IMR-90 (cell line): ENCODE data around the gene NPLOC4. TPM values are rescaled to one million over a fixed set of nuclear protein-coding genes. Genes with fewer than 3 reads are reported as not detected.
A peak's percentile ranks its signal among the peaks of the same experiment; 100 is the strongest.

Experiments used
- ATAC-seq: fragments of 200-7000 bp; cut with Tn5 transposase; 2 replicates; pipeline ENCODE4 v1.9.1; 2020; ENCODE audit warnings: low read depth, mild to moderate bottlenecking, moderate library complexity
- BruUV-seq: library from RNA; stranded (reverse); fragments of 400-500 nt; replicated peaks from 2 replicates; lab custom pipeline; 2021; lab: Mats Ljungman, UMichigan
- CTCF ChIA-PET: fragments of 300-600 bp; formaldehyde crosslinking; extraction: SDS; loops from one replicate; lab custom pipeline; 2021; ENCODE audit warnings: antibody characterized with exemption; lab: Yijun Ruan, JAX
- POLR2A ChIA-PET: fragments of 300-600 bp; sonication (Branson Sonifier 250); formaldehyde crosslinking; loops from one replicate; lab custom pipeline; 2022; ENCODE audit warnings: antibody characterized with exemption; ENCODE audit not compliant: unreplicated experiment; lab: Charles Lee
- DNase-seq: peaks from one replicate; pipeline ENCODE4 v3.0.0; 2013
- H2AFZ ChIP-seq: replicated peaks from 2 replicates; pipeline ENCODE3; 2013; ENCODE audit warnings: low read length, mild to moderate bottlenecking; ENCODE audit not compliant: poor library complexity
- H2AK5ac ChIP-seq: 2 replicates; pipeline ENCODE4 v1.6.1; 2013; ENCODE audit warnings: low read depth, low read length, inconsistent platforms
- H2AK9ac ChIP-seq: replicated peaks from 2 replicates; pipeline ENCODE3; 2013; ENCODE audit warnings: mild to moderate bottlenecking, low read depth, low read length, moderate library complexity; ENCODE audit not compliant: poor library complexity
- H2BK120ac ChIP-seq: 2 replicates; pipeline ENCODE4 v1.6.1; 2013; ENCODE audit warnings: low read depth, low read length, inconsistent platforms
- H2BK15ac ChIP-seq: 3 replicates; pipeline ENCODE4 v1.6.1; 2013; ENCODE audit warnings: low read depth, low read length, inconsistent platforms
- H2BK20ac ChIP-seq: 2 replicates; pipeline ENCODE4 v1.6.1; 2013; ENCODE audit warnings: low read depth, mild to moderate bottlenecking, inconsistent platforms, low read length, moderate library complexity
- H2BK5ac ChIP-seq: 2 replicates; pipeline ENCODE4 v1.6.1; 2013; ENCODE audit warnings: mild to moderate bottlenecking, low read depth, low read length, inconsistent platforms; ENCODE audit not compliant: poor library complexity, severe bottlenecking
- H3K14ac ChIP-seq: replicated peaks from 2 replicates; pipeline ENCODE4 v1.6.1; 2013; ENCODE audit warnings: low read depth, low read length, inconsistent platforms
- H3K18ac ChIP-seq: 2 replicates; pipeline ENCODE4 v1.6.1; 2013; ENCODE audit warnings: low read depth, low read length, control low read depth
- H3K23ac ChIP-seq: 2 replicates; pipeline ENCODE4 v1.6.1; 2013; ENCODE audit warnings: low read depth, low read length, inconsistent platforms
- H3K27ac ChIP-seq: 2 replicates; pipeline ENCODE4 v1.5.1; 2013; ENCODE audit warnings: mild to moderate bottlenecking, control low read depth, low read length; ENCODE audit not compliant: insufficient read depth
- H3K27me3 ChIP-seq: 2 replicates; pipeline ENCODE4 v1.6.1; 2013; ENCODE audit warnings: low read length; ENCODE audit not compliant: control insufficient read depth, insufficient read depth
- H3K36me3 ChIP-seq: 2 replicates; pipeline ENCODE4 v1.6.1; 2013; ENCODE audit warnings: low read length, mixed read lengths; ENCODE audit not compliant: control insufficient read depth, insufficient read depth
- H3K4ac ChIP-seq: 2 replicates; pipeline ENCODE4 v1.6.1; 2013; ENCODE audit warnings: low read depth, low read length, inconsistent platforms
- H3K4me1 ChIP-seq: 2 replicates; pipeline ENCODE4 v1.6.1; 2013; ENCODE audit warnings: low read length, mixed read lengths; ENCODE audit not compliant: control insufficient read depth, insufficient read depth
- H3K4me2 ChIP-seq: 2 replicates; pipeline ENCODE4 v1.6.1; 2013; ENCODE audit warnings: low read depth, mild to moderate bottlenecking, control low read depth, low read length, moderate library complexity
- H3K4me3 ChIP-seq: 2 replicates; pipeline ENCODE4 v1.5.1; 2013; ENCODE audit warnings: low read depth, mild to moderate bottlenecking, control low read depth, low read length, moderate library complexity; ENCODE audit not compliant: insufficient read depth
- H3K56ac ChIP-seq: 2 replicates; pipeline ENCODE4 v1.6.1; 2013; ENCODE audit warnings: low read length, inconsistent platforms; ENCODE audit not compliant: insufficient read depth; ENCODE audit errors: extremely low read depth
- H3K79me1 ChIP-seq, 2 experiments: 2 replicates each; pipeline ENCODE4 v1.6.1; 2013; ENCODE audit warnings: low read length in 2 of 2, inconsistent platforms in 1 of 2, low read depth in 1 of 2
- H3K9ac ChIP-seq: 2 replicates; pipeline ENCODE4 v1.6.1; 2013; ENCODE audit warnings: low read depth, low read length, control low read depth
- H3K9me1 ChIP-seq: 2 replicates; pipeline ENCODE4 v1.6.1; 2013; ENCODE audit warnings: low read length, inconsistent platforms; ENCODE audit not compliant: insufficient read depth
- H3K9me3 ChIP-seq: 2 replicates; pipeline ENCODE4 v1.6.1; 2013; ENCODE audit warnings: low read length; ENCODE audit not compliant: control insufficient read depth, insufficient read depth
- H4K20me1 ChIP-seq: 2 replicates; pipeline ENCODE4 v1.6.1; 2013; ENCODE audit warnings: low read length, inconsistent platforms; ENCODE audit not compliant: insufficient read depth
- H4K5ac ChIP-seq: 2 replicates; pipeline ENCODE4 v1.6.1; 2013; ENCODE audit warnings: mild to moderate bottlenecking, low read depth, low read length, control low read depth
- H4K8ac ChIP-seq, 2 experiments: 2 replicates each; pipeline ENCODE4 v1.6.1; 2013; ENCODE audit warnings: low read depth in 2 of 2, low read length in 2 of 2, control low read depth in 1 of 2, inconsistent platforms in 1 of 2
- H4K91ac ChIP-seq: 2 replicates; pipeline ENCODE4 v1.6.1; 2013; ENCODE audit warnings: low read depth, low read length, inconsistent platforms; ENCODE audit not compliant: insufficient read depth
- BHLHE40 ChIP-seq: fragments of 150-350 bp; IDR thresholded peaks from 2 replicates; pipeline ENCODE4 v1.6.1; 2016; ENCODE audit warnings: mild to moderate bottlenecking, low read depth, low read length
- CHD1 ChIP-seq: IDR thresholded peaks from 2 replicates; pipeline ENCODE4 v1.6.1; 2012; ENCODE audit warnings: low read depth, low read length, improper control_type of control experiment
- CTCF ChIP-seq: conservative IDR thresholded peaks from 2 replicates; pipeline ENCODE4 v1.5.1; 2012; ENCODE audit warnings: mild to moderate bottlenecking, low read depth, low read length, improper control_type of control experiment
- ELK1 ChIP-seq: fragments of 150-350 bp; IDR thresholded peaks from 2 replicates; pipeline ENCODE4 v1.6.1; 2016; ENCODE audit warnings: low read depth, mild to moderate bottlenecking, low read length, moderate library complexity, borderline replicate concordance
- FOS ChIP-seq: fragments of 150-350 bp; IDR thresholded peaks from 2 replicates; pipeline ENCODE4 v1.6.1; 2016; ENCODE audit warnings: low read depth, low read length
- MAFK ChIP-seq: IDR thresholded peaks from 2 replicates; pipeline ENCODE4 v1.6.1; 2012; ENCODE audit warnings: low read depth, low read length, improper control_type of control experiment
- MXI1 ChIP-seq: IDR thresholded peaks from 2 replicates; pipeline ENCODE4 v1.6.1; 2012; ENCODE audit warnings: low read depth, mild to moderate bottlenecking, low read length, moderate library complexity, borderline replicate concordance
- POLR2A ChIP-seq: IDR thresholded peaks from 2 replicates; pipeline ENCODE4 v1.6.1; 2012; ENCODE audit warnings: mild to moderate bottlenecking, low read depth, low read length
- RAD21 ChIP-seq: IDR thresholded peaks from 2 replicates; pipeline ENCODE4 v1.6.1; 2012; ENCODE audit warnings: low read length, improper control_type of control experiment
- RFX5 ChIP-seq: IDR thresholded peaks from 2 replicates; pipeline ENCODE4 v1.8.0; 2012; ENCODE audit warnings: low read depth, mild to moderate bottlenecking, low read length, moderate library complexity
- SMC3 ChIP-seq: fragments of 150-350 bp; IDR thresholded peaks from 2 replicates; pipeline ENCODE4 v1.6.1; 2016; ENCODE audit warnings: low read depth, mild to moderate bottlenecking, antibody characterized with exemption, low read length, moderate library complexity
- USF2 ChIP-seq: fragments of 150-350 bp; IDR thresholded peaks from 2 replicates; pipeline ENCODE4 v1.6.1; 2017; ENCODE audit warnings: mild to moderate bottlenecking, antibody characterized with exemption, low read length, low read depth
- WGBS, 2 experiments: methylation state at CpG; one replicate each; pipeline versions ENCODE4 v1.1.5 to v1.1.7; 2013; ENCODE audit warnings: missing lambda C conversion rate in 2 of 2; ENCODE audit not compliant: insufficient read length in 1 of 2; ENCODE audit errors: extremely low coverage in 2 of 2; 5-methylcytosine and 5-hydroxymethylcytosine counted together
- dilution Hi-C: fragments of 300-500 bp; cut with HindIII; formaldehyde crosslinking; loops from one replicate; pipeline ENCODE4 v1.14.3; 2018; ENCODE audit warnings: low sequenced_read_pairs; ENCODE audit not compliant: unreplicated experiment
- in situ Hi-C: fragments of 300-500 bp; cut with MboI; formaldehyde crosslinking; loops from 3 replicates; pipeline ENCODE4 v1.14.3; 2019; ENCODE audit warnings: low sequenced_read_pairs, inconsistent platforms, mixed read lengths
- intact Hi-C: fragments of 100-400 bp; cut with micrococcal nuclease; formaldehyde crosslinking; loops from 2 replicates; pipeline ENCODE4 v1.10.0; 2022
- polyA plus RNA-seq, 3 experiments: library from polyadenylated mRNA; depleted of rRNA; stranded (reverse); fragments of >200 nt; gene quantifications; 2 replicates each; pipeline ENCODE4 v1.2.3, GENCODE V29; 2012; ENCODE audit warnings: low replicate concordance in 1 of 3
- total RNA-seq: library from RNA; depleted of rRNA; stranded (reverse); fragments of >200 nt; gene quantifications from 2 replicates; pipeline ENCODE4 v1.2.3, GENCODE V29; 2012

Gene NPLOC4
- total and polyA plus RNA-seq, 2 of the 4 experiments (the other 2 are of a cell fraction) = 70.4 to 78.3 TPM

- no peak for TF ChIP-seq MXI1
These were observed 123.0 kb downstream of the NPLOC4 start (continued) for GRCh38 chr17:81513753-81514488.

GRCh38 chr17:81513372-81513752, 123.5 kb downstream of the NPLOC4 start:
- H2AK5ac ChIP-seq = peak overlapping the region; percentile 99
- ATAC-seq (peak; percentile 1), DNase-seq (peak; percentile 43)
- H3K4me3 ChIP-seq = peak overlapping the region; percentile 43
- no peaks in the 10 kb centered on the region for H3K27me3 ChIP-seq
- peak overlapping the region; percentile 86 for H2AFZ ChIP-seq
- H3K23ac ChIP-seq = peak overlapping the region; percentile 77
- peak overlapping the region; percentile 74 for H4K5ac ChIP-seq
- H3K9ac ChIP-seq = peak overlapping the region; percentile 97
- no TSS peak for BruUV-seq
- H3K4ac ChIP-seq = peak overlapping the region; percentile 99
- H2BK5ac ChIP-seq = peak overlapping the region; percentile 95
- in situ Hi-C loops (no loop called here), intact Hi-C loops (no loop called here), dilution Hi-C loops (no loop called here)
- H3K18ac ChIP-seq = peak overlapping the region; percentile 72
- H3K4me1 ChIP-seq = peaks cover 20% of the 10 kb centered on the region
- ChIA-PET POLR2A (interaction anchor here (0.5 to 0.9 kb wide), 2 partner anchors 15 to 118 kb away, joined by 3 to 5 read pairs; partner anchors contain the start of gene BAHCC1), CTCF (no interaction called here)
- peaks cover 6 to 66% of the 10 kb centered on the region in 2 experiments; a peak in 3 of 4 replicates for H3K79me1 ChIP-seq
- H3K36me3 ChIP-seq = peaks cover 37% of the 10 kb centered on the region
- H3K9me1 ChIP-seq = no peaks in the 10 kb centered on the region
- peak overlapping the region; percentile 100 for H2AK9ac ChIP-seq
- no peaks in the 10 kb centered on the region for H3K9me3 ChIP-seq
- H2BK120ac ChIP-seq = peak overlapping the region; percentile 90
- peak overlapping the region; percentile 76; the same call in 1 of the 3 replicates for H2BK15ac ChIP-seq
- peak overlapping the region; percentile 94 for H3K56ac ChIP-seq
- WGBS, 2 experiments = 0% methylated on average over 5 of the region's 23 CpGs; no CpG with 5 or more reads in 1 of the 2 experiments
- H3K27ac ChIP-seq = peak overlapping the region; percentile 99
- H2BK20ac ChIP-seq = no peak overlapping the region; the same call in 1 of the 2 replicates
- H4K20me1 ChIP-seq = peaks cover 62% of the 10 kb centered on the region
- H4K91ac ChIP-seq = peak overlapping the region; percentile 99
- H3K14ac ChIP-seq = peak overlapping the region; percentile 93
- peak overlapping the region; percentile 84 for H3K4me2 ChIP-seq
- H4K8ac ChIP-seq = peak overlapping the region; percentile 92 to 96
- TF ChIP-seq ELK1 = no peak
- TF ChIP-seq USF2 = no peak
- no peak for TF ChIP-seq BHLHE40
- no peak for TF ChIP-seq SMC3
- TF ChIP-seq CTCF = no peak
- no peak for TF ChIP-seq MXI1
- no peak for TF ChIP-seq MAFK
- no peak for TF ChIP-seq FOS
- no peak for TF ChIP-seq CHD1
- no peak for TF ChIP-seq RFX5
- TF ChIP-seq POLR2A = no peak; the same call in 1 of the 2 replicates
- no peak for TF ChIP-seq RAD21
